Panc1 (cell line): ENCODE measurements around the gene ADORA2A. TPM values are rescaled to one million over a fixed set of nuclear protein-coding genes. Genes with fewer than 3 reads are reported as not detected.

ENCODE experiments used
- ATAC-seq: fragments of 200-7000 bp; cut with Tn5 transposase; 2 replicates; pipeline ENCODE4 v1.9.1; 2020; ENCODE audit warnings: mild to moderate bottlenecking, moderate library complexity
- BruUV-seq: library from RNA; stranded (reverse); fragments of 400-500 nt; replicated peaks from 2 replicates; lab custom pipeline; 2021; lab: Mats Ljungman, UMichigan
- CTCF ChIA-PET: fragments of 300-600 bp; sonication (Branson Sonifier 250); formaldehyde crosslinking; loops from one replicate; lab custom pipeline; 2022; ENCODE audit warnings: antibody characterized with exemption; lab: Charles Lee
- POLR2A ChIA-PET: fragments of 300-600 bp; sonication (Branson Sonifier 250); formaldehyde crosslinking; loops from one replicate; lab custom pipeline; 2022; ENCODE audit warnings: antibody characterized with exemption; lab: Charles Lee
- DNase-seq: peaks from one replicate; pipeline ENCODE4 v3.0.0-alpha.2; 2010; ENCODE audit warnings: low read depth, low spot score
- H3K27ac ChIP-seq: 2 replicates; pipeline ENCODE4 v1.5.1; 2011; ENCODE audit warnings: mild to moderate bottlenecking, low read length, inconsistent platforms
- H3K27me3 ChIP-seq: fragments of 200-500 bp; sonication (Bioruptor generic); 2 replicates; pipeline ENCODE4 v1.6.0; 2014; ENCODE audit warnings: low read length, inconsistent platforms; ENCODE audit not compliant: control insufficient read depth, insufficient read depth
- H3K36me3 ChIP-seq: fragments of 200-500 bp; sonication (Bioruptor generic); 2 replicates; pipeline ENCODE4 v1.5.1; 2014; ENCODE audit warnings: inconsistent platforms, mild to moderate bottlenecking, low read length, moderate library complexity; ENCODE audit not compliant: control insufficient read depth, insufficient read depth
- H3K4me1 ChIP-seq: 2 replicates; pipeline ENCODE4 v1.5.1; 2011; ENCODE audit warnings: inconsistent platforms, mild to moderate bottlenecking, low read length, moderate library complexity; ENCODE audit not compliant: control insufficient read depth, insufficient read depth
- H3K4me3 ChIP-seq, 2 experiments: 2 replicates each; pipeline ENCODE4 v1.5.1; 2011 to 2012; ENCODE audit warnings: low read depth in 2 of 2, low read length in 2 of 2, mild to moderate bottlenecking in 2 of 2, inconsistent platforms in 1 of 2, moderate library complexity in 1 of 2
- H3K9me3 ChIP-seq: fragments of 200-500 bp; sonication (Bioruptor generic); 2 replicates; pipeline ENCODE4 v1.5.1; 2014; ENCODE audit warnings: low read depth, mild to moderate bottlenecking, inconsistent platforms, low read length, moderate library complexity; ENCODE audit not compliant: control insufficient read depth, insufficient read depth
- POLR2AphosphoS5 ChIP-seq: IDR thresholded peaks from 2 replicates; pipeline ENCODE4 v1.6.1; 2012; ENCODE audit warnings: mild to moderate bottlenecking, low read depth, low read length, moderate library complexity
- SIN3A ChIP-seq: IDR thresholded peaks from 2 replicates; pipeline ENCODE4 v1.6.1; 2012; ENCODE audit warnings: low read depth, mild to moderate bottlenecking, low read length, moderate library complexity, borderline replicate concordance; ENCODE audit not compliant: insufficient read depth
- TCF7L2 ChIP-seq: IDR thresholded peaks from 2 replicates; pipeline ENCODE4 v1.6.1; 2011; ENCODE audit warnings: mild to moderate bottlenecking, low read depth, low read length, inconsistent platforms
- in situ Hi-C: cut with HindIII; loops from 2 replicates; pipeline ENCODE4 v1.10.0; 2016; ENCODE audit warnings: low sequenced_read_pairs, low pct_unique_long_range_greater_than_20kb
- intact Hi-C: fragments of 100-400 bp; cut with micrococcal nuclease; formaldehyde crosslinking; loops from one replicate; pipeline ENCODE4 v1.10.0; 2022; ENCODE audit not compliant: unreplicated experiment
- total RNA-seq: library from RNA; stranded (reverse); gene quantifications from one replicate; pipeline ENCODE4 v1.2.1, GENCODE V29; 2021; ENCODE audit not compliant: unreplicated experiment
- TF ChIP-seq, protein P1 (sequence below): fragments of 450-650 bp; IDR thresholded peaks from 2 replicates; pipeline ENCODE4 v1.5.1; 2017; ENCODE audit warnings: mild to moderate bottlenecking
- TF ChIP-seq, protein P2 (sequence below), 2 experiments: IDR thresholded peaks; 2 replicates each; pipeline ENCODE4 v1.6.1; 2011 to 2012; ENCODE audit warnings: low read depth in 2 of 2, control low read depth in 1 of 2, low read length in 1 of 2, mild to moderate bottlenecking in 1 of 2, moderate library complexity in 1 of 2; ENCODE audit not compliant: insufficient read depth in 1 of 2

The ADORA2A gene
- total RNA-seq, 1 experiment from 2014 or later = 11.5 TPM

DNA sequence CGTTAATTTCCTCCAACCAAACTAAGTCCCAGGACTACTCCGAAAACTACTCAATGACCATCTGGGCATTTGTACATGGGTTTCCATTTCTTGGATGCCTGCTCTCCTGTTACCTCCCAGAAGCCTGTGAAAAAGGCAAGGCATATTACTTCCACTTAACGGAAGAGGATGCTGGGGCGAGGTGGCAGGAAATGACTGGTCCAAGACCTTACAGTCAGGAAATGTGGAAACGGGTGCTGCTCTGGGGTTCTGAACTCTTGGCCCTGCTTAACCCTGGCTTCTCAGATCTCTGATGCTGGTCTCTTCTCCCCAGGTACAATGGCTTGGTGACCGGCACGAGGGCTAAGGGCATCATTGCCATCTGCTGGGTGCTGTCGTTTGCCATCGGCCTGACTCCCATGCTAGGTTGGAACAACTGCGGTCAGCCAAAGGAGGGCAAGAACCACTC lies 12.9 kb downstream of the ADORA2A start:
- Histone ChIP-seq H3K27ac (no peak overlapping the region), H3K4me3 (no peak overlapping the region), H3K4me1 (no peaks in the 10 kb centered on the region; the same call in 1 of the 2 replicates), H3K36me3 (no peaks in the 10 kb centered on the region), H3K27me3 (no peaks in the 10 kb centered on the region), H3K9me3 (no peaks in the 10 kb centered on the region)
- intact Hi-C loops (no loop called here), in situ Hi-C loops (no loop called here)
- no peak for DNase-seq
- TF ChIP-seq, protein P1, sequence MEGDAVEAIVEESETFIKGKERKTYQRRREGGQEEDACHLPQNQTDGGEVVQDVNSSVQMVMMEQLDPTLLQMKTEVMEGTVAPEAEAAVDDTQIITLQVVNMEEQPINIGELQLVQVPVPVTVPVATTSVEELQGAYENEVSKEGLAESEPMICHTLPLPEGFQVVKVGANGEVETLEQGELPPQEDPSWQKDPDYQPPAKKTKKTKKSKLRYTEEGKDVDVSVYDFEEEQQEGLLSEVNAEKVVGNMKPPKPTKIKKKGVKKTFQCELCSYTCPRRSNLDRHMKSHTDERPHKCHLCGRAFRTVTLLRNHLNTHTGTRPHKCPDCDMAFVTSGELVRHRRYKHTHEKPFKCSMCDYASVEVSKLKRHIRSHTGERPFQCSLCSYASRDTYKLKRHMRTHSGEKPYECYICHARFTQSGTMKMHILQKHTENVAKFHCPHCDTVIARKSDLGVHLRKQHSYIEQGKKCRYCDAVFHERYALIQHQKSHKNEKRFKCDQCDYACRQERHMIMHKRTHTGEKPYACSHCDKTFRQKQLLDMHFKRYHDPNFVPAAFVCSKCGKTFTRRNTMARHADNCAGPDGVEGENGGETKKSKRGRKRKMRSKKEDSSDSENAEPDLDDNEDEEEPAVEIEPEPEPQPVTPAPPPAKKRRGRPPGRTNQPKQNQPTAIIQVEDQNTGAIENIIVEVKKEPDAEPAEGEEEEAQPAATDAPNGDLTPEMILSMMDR = no peak
- TF ChIP-seq, protein P2, sequence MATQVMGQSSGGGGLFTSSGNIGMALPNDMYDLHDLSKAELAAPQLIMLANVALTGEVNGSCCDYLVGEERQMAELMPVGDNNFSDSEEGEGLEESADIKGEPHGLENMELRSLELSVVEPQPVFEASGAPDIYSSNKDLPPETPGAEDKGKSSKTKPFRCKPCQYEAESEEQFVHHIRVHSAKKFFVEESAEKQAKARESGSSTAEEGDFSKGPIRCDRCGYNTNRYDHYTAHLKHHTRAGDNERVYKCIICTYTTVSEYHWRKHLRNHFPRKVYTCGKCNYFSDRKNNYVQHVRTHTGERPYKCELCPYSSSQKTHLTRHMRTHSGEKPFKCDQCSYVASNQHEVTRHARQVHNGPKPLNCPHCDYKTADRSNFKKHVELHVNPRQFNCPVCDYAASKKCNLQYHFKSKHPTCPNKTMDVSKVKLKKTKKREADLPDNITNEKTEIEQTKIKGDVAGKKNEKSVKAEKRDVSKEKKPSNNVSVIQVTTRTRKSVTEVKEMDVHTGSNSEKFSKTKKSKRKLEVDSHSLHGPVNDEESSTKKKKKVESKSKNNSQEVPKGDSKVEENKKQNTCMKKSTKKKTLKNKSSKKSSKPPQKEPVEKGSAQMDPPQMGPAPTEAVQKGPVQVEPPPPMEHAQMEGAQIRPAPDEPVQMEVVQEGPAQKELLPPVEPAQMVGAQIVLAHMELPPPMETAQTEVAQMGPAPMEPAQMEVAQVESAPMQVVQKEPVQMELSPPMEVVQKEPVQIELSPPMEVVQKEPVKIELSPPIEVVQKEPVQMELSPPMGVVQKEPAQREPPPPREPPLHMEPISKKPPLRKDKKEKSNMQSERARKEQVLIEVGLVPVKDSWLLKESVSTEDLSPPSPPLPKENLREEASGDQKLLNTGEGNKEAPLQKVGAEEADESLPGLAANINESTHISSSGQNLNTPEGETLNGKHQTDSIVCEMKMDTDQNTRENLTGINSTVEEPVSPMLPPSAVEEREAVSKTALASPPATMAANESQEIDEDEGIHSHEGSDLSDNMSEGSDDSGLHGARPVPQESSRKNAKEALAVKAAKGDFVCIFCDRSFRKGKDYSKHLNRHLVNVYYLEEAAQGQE (IDR thresholded peaks at IDR 0.05; ENCODE audit: insufficient read depth in 1 of 2, low read depth in 2 of 2, low read length in 1 of 2) = no peak
- no peak for TF ChIP-seq SIN3A
- no peak for TF ChIP-seq POLR2AphosphoS5
- TF ChIP-seq TCF7L2 = no peak
- BruUV-seq = no TSS peak
- CTCF ChIA-PET = no interaction called here
- ATAC-seq = no peak
- POLR2A ChIA-PET = no interaction called here

GRCh38 chr22:24440718-24441405 lies 13.5 kb downstream of the ADORA2A start:
- no TSS peak for BruUV-seq
- Histone ChIP-seq H3K27me3 (no peaks in the 10 kb centered on the region), H3K4me3 (no peak overlapping the region), H3K27ac (no peak overlapping the region), H3K4me1 (no peaks in the 10 kb centered on the region; the same call in 1 of the 2 replicates), H3K9me3 (no peaks in the 10 kb centered on the region), H3K36me3 (no peaks in the 10 kb centered on the region)
- DNase-seq = no peak
- ATAC-seq = no peak
- CTCF ChIA-PET = no interaction called here
- POLR2A ChIA-PET = no interaction called here
- TF ChIP-seq, protein P2 (IDR thresholded peaks at IDR 0.05; ENCODE audit: insufficient read depth in 1 of 2, low read depth in 2 of 2, low read length in 1 of 2) = no peak
- intact Hi-C loops = no loop called here
- in situ Hi-C loops = no loop called here
